Glutamatergic neuron (in vitro differentiated cells): ENCODE measurements around the gene SESTD1. TPM values are rescaled to one million over a fixed set of nuclear protein-coding genes. Genes with fewer than 3 reads are reported as not detected.

ENCODE experiments used
- DNase-seq: peaks from one replicate; pipeline ENCODE4 v3.0.0; 2022
- H3K27ac Mint-ChIP-seq: one replicate; pipeline ENCODE4 v1.8.0; 2020; ENCODE audit warnings: mild to moderate bottlenecking, mixed read lengths, inconsistent platforms; ENCODE audit not compliant: unreplicated experiment
- H3K27me3 Mint-ChIP-seq: one replicate; pipeline ENCODE4 v1.8.0; 2020; ENCODE audit warnings: mild to moderate bottlenecking, moderate library complexity, mixed read lengths, inconsistent platforms; ENCODE audit not compliant: unreplicated experiment
- H3K36me3 Mint-ChIP-seq: one replicate; pipeline ENCODE4 v1.8.0; 2020; ENCODE audit warnings: mild to moderate bottlenecking, mixed read lengths, inconsistent platforms; ENCODE audit not compliant: unreplicated experiment
- H3K4me1 Mint-ChIP-seq: one replicate; pipeline ENCODE4 v1.8.0; 2020; ENCODE audit warnings: mild to moderate bottlenecking, low read depth, mixed read lengths, inconsistent platforms; ENCODE audit not compliant: unreplicated experiment
- H3K4me3 Mint-ChIP-seq: one replicate; pipeline ENCODE4 v1.8.0; 2020; ENCODE audit warnings: mild to moderate bottlenecking, mixed read lengths, inconsistent platforms; ENCODE audit not compliant: unreplicated experiment
- H3K9me3 Mint-ChIP-seq: one replicate; pipeline ENCODE4 v1.8.0; 2020; ENCODE audit warnings: mild to moderate bottlenecking, moderate library complexity, mixed read lengths, inconsistent platforms; ENCODE audit not compliant: unreplicated experiment
- total RNA-seq: library from RNA; stranded (reverse); fragmentation: NEBNext Ultra II Directional; extraction: Animal tissue kit (Norgen Biotek cat#: 25700); gene quantifications from one replicate; pipeline ENCODE4 v1.2.1, GENCODE V29; 2021; ENCODE audit not compliant: unreplicated experiment
- TF ChIP-seq, protein P1 (sequence below): fragments of 200-600 bp; sonication (generic); IDR thresholded peaks from one replicate; pipeline ENCODE4 v1.5.0; 2021; ENCODE audit not compliant: partially characterized antibody, unreplicated experiment

The SESTD1 gene
- total RNA-seq, 1 donor from 2014 or later: 152 TPM

DNA sequence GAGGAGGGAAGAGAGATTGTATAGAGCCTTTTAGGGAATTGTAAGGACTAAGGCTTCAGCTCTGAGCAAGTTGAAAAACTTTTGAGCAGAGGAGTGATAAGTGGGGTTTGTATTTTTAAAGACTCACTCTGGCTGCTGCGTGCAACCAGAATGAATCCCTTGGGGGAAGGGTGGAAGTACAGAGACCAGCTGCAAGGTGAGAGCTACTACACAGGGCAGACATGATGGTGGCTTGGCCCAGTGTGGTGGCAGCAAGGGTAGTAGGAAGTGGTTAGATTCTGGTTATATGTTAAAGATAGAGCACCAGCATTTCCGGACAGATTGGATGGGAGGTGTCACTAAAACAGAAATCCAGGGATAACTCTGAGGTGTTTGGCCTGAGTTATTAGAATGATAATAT, 10.1 kb upstream of the SESTD1 start:
- H3K4me3 Mint-ChIP-seq: no peak overlapping the region
- H3K36me3 Mint-ChIP-seq: no peaks in the 10 kb centered on the region
- DNase-seq: no peak
- H3K9me3 Mint-ChIP-seq: no peaks in the 10 kb centered on the region
- no peaks in the 10 kb centered on the region for H3K27me3 Mint-ChIP-seq
- H3K4me1 Mint-ChIP-seq: no peaks in the 10 kb centered on the region
- TF ChIP-seq, protein P1, sequence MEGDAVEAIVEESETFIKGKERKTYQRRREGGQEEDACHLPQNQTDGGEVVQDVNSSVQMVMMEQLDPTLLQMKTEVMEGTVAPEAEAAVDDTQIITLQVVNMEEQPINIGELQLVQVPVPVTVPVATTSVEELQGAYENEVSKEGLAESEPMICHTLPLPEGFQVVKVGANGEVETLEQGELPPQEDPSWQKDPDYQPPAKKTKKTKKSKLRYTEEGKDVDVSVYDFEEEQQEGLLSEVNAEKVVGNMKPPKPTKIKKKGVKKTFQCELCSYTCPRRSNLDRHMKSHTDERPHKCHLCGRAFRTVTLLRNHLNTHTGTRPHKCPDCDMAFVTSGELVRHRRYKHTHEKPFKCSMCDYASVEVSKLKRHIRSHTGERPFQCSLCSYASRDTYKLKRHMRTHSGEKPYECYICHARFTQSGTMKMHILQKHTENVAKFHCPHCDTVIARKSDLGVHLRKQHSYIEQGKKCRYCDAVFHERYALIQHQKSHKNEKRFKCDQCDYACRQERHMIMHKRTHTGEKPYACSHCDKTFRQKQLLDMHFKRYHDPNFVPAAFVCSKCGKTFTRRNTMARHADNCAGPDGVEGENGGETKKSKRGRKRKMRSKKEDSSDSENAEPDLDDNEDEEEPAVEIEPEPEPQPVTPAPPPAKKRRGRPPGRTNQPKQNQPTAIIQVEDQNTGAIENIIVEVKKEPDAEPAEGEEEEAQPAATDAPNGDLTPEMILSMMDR: no peak
- H3K27ac Mint-ChIP-seq: no peak overlapping the region

DNA sequence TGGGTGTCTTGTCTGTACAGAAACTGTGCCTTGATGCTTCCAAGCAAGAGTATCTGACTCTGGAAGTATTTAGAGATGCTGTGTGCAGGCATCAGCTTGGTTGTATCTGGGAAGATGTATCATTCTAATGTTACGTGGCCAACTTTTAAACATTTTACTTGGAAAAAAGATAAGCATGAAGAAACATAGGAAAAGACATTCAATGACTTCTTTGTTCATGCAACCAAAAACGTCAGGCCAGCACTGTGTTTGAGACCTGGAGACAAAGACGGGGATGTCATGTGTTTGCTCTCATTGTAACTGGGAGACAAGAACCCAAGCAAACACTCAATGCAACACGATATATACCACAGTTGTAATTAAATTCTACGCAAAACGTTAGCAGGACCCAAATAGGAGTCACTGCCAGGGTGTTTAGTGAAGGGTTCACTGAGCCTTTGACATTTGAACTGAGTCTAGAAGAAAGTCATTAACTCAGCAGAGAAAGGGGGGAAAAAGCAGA, 8.9 kb upstream of the SESTD1 start:
- no peak for DNase-seq
- Mint-ChIP-seq H3K4me3 (no peak overlapping the region), H3K36me3 (no peaks in the 10 kb centered on the region), H3K9me3 (no peaks in the 10 kb centered on the region), H3K27me3 (no peaks in the 10 kb centered on the region), H3K4me1 (no peaks in the 10 kb centered on the region), H3K27ac (no peak overlapping the region)
- TF ChIP-seq, protein P1: no peak

GRCh38 chr2:179272406-179273192, 8.0 kb upstream of the SESTD1 start:
- Mint-ChIP-seq H3K4me1 (no peaks in the 10 kb centered on the region), H3K4me3 (no peak overlapping the region), H3K9me3 (no peaks in the 10 kb centered on the region), H3K27me3 (no peaks in the 10 kb centered on the region), H3K27ac (no peak overlapping the region), H3K36me3 (no peaks in the 10 kb centered on the region)
- TF ChIP-seq, protein P1: no peak
- DNase-seq: no peak

- Mint-ChIP-seq H3K9me3 (peaks cover 3% of the 10 kb centered on the region), H3K27me3 (no peaks in the 10 kb centered on the region), H3K4me1 (no peaks in the 10 kb centered on the region), H3K27ac (no peak overlapping the region), H3K36me3 (no peaks in the 10 kb centered on the region), H3K4me3 (no peak overlapping the region)
- TF ChIP-seq, protein P1: no peak
- no peak for DNase-seq
Observed at GRCh38 chr2:179270689-179271088, 6.1 kb upstream of the SESTD1 start.

- H3K9me3 Mint-ChIP-seq: peaks cover 11% of the 10 kb centered on the region
- H3K27me3 Mint-ChIP-seq: peaks cover 8% of the 10 kb centered on the region
- no peak overlapping the region for H3K27ac Mint-ChIP-seq
- TF ChIP-seq, protein P1: no peak
- H3K4me1 Mint-ChIP-seq: no peaks in the 10 kb centered on the region
- no peaks in the 10 kb centered on the region for H3K36me3 Mint-ChIP-seq
- DNase-seq: no peak
- H3K4me3 Mint-ChIP-seq: no peak overlapping the region
Observed at GRCh38 chr2:179268277-179268925, 3.8 kb upstream of the SESTD1 start.
